Caki2 (cell line): ENCODE measurements around the gene SSBP3. TPM values are rescaled to one million over a fixed set of nuclear protein-coding genes. Genes with fewer than 3 reads are reported as not detected.

ENCODE experiments used
- DNase-seq: peaks from one replicate; pipeline ENCODE4 v3.0.0-alpha.2; 2015; ENCODE audit warnings: low read depth
- in situ Hi-C: cut with HindIII; loops from 2 replicates; pipeline ENCODE4 v1.10.0; 2016; ENCODE audit warnings: low sequenced_read_pairs, low pct_unique_long_range_greater_than_20kb, mixed read lengths
- total RNA-seq: library from RNA; depleted of rRNA; stranded (reverse); fragments of >200 nt; shearing (Covaris generic); gene quantifications from 2 replicates; pipeline ENCODE4 v1.2.3, GENCODE V29; 2014; ENCODE audit warnings: low replicate concordance; rRNA removed

The SSBP3 gene
- total RNA-seq, 1 experiment from 2014 or later: 14.4 TPM

- in situ Hi-C loops: no loop called here
- no peak for DNase-seq
Observed at GRCh38 chr1:54176621-54177327, 229.4 kb downstream of the SSBP3 start.

Other genes with a start within 250 kb of the SSBP3 start
- 3.6 and 3.8 TPM in 2 replicates for gene CYB5RL, start 206.4 kb downstream of the SSBP3 start, total RNA-seq
- gene MRPL37, start 206.2 kb downstream of the SSBP3 start, total RNA-seq: 112 and 142 TPM in 2 replicates
- gene ACOT11, start 141.8 kb upstream of the SSBP3 start, total RNA-seq: 3.9 and 6.3 TPM in 2 replicates
- gene FAM151A, start 217.1 kb upstream of the SSBP3 start, total RNA-seq: not detected in 2 replicates
- not detected in 2 replicates for gene MROH7, start 235.4 kb upstream of the SSBP3 start, total RNA-seq